Lower leg skin (tissue), 3 donors: ENCODE data around the gene TADA2B.

Source experiments
- CTCF ChIP-seq, 3 donors: fragments of 450-650 bp; IDR thresholded peaks; one replicate each; pipeline ENCODE4 v1.5.1; 2016; ENCODE audit warnings: antibody characterized with exemption in 3 of 3, mild to moderate bottlenecking in 3 of 3, moderate library complexity in 2 of 3
- POLR2A ChIP-seq, 2 donors: fragments of 450-650 bp; IDR thresholded peaks; one replicate each; pipeline ENCODE4 v1.6.1; 2016 to 2017; ENCODE audit warnings: antibody characterized with exemption in 2 of 2, mild to moderate bottlenecking in 1 of 2, moderate library complexity in 1 of 2

DNA sequence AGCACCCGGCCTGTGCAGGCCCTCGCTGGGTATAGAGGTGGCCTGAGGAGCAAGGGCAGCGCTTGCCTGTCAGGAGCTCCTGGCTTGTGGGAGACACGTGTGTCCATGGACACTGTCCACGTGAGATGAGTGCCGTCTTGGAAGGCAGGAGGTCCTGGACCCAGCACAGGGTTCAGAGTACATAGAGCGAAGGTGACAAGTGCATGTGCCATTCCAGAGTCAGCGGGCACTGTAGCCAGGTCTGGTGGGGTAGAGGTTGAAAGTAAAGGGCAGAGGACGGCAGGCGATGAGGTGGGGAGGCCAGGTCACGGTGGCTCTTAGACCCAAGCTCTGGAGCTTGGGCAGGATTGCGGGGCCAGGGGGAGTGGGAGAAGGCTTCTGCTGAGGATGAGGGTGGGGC is 28.4 kb upstream of the TADA2B start:
- TF ChIP-seq CTCF (IDR thresholded peaks at IDR 0.05) (no peak), POLR2A (IDR thresholded peaks at IDR 0.05) (no peak)
